DND-41 (cell line): ENCODE data around the gene SZRD1.

ENCODE experiments used
- ATAC-seq: fragments of 200-7000 bp; cut with Tn5 transposase; 3 replicates; pipeline ENCODE4 v1.9.1; 2021; ENCODE audit warnings: low read depth; ENCODE audit not compliant: insufficient read depth
- DNase-seq: peaks from one replicate; pipeline ENCODE4 v3.0.0-alpha.2; 2020
- H2AFZ ChIP-seq: 2 replicates; pipeline ENCODE4 v1.6.0; 2012; ENCODE audit warnings: low read depth, low read length
- H3K27ac ChIP-seq: 2 replicates; pipeline ENCODE4 v1.5.1; 2012; ENCODE audit warnings: low read length, inconsistent platforms
- H3K27me3 ChIP-seq: fragments of 200-600 bp; sonication (generic); 2 replicates; pipeline ENCODE4 v1.6.0; 2012; ENCODE audit warnings: low read length, mild to moderate bottlenecking, inconsistent platforms; ENCODE audit not compliant: insufficient read depth, poor library complexity
- H3K36me3 ChIP-seq: 2 replicates; pipeline ENCODE4 v1.5.1; 2012; ENCODE audit warnings: low read length, inconsistent platforms; ENCODE audit not compliant: insufficient read depth
- H3K4me1 ChIP-seq: 2 replicates; pipeline ENCODE4 v1.5.1; 2012; ENCODE audit warnings: mild to moderate bottlenecking, low read length; ENCODE audit not compliant: insufficient read depth
- H3K4me2 ChIP-seq: 2 replicates; pipeline ENCODE4 v1.6.0; 2012; ENCODE audit warnings: mild to moderate bottlenecking, moderate library complexity, low read length, inconsistent platforms; ENCODE audit not compliant: insufficient read depth
- H3K4me3 ChIP-seq, 2 experiments: fragments of 200-600 bp in 1 of 2; shearing (Covaris generic) in 1 of 2; 2 replicates each; pipeline ENCODE4 v1.5.1; 2012 to 2016; ENCODE audit warnings: inconsistent platforms in 2 of 2, low read length in 2 of 2, mild to moderate bottlenecking in 2 of 2, low read depth in 1 of 2, moderate library complexity in 1 of 2
- H3K79me2 ChIP-seq: 2 replicates; pipeline ENCODE4 v1.6.0; 2012; ENCODE audit warnings: low read length, inconsistent platforms; ENCODE audit not compliant: insufficient read depth
- H3K9ac ChIP-seq: 2 replicates; pipeline ENCODE4 v1.6.0; 2012; ENCODE audit warnings: low read depth, mild to moderate bottlenecking, inconsistent platforms, low read length, moderate library complexity
- H3K9me3 ChIP-seq: 2 replicates; pipeline ENCODE4 v1.5.1; 2012; ENCODE audit warnings: low read length, moderate library complexity, mild to moderate bottlenecking, inconsistent platforms; ENCODE audit not compliant: insufficient read depth, severe bottlenecking
- H4K20me1 ChIP-seq: 2 replicates; pipeline ENCODE4 v1.6.0; 2012; ENCODE audit warnings: low read length; ENCODE audit not compliant: insufficient read depth
- EZH2 ChIP-seq: IDR thresholded peaks from 3 replicates; pipeline ENCODE4 v1.6.1; 2012; ENCODE audit warnings: borderline replicate concordance, low read depth, mild to moderate bottlenecking, moderate library complexity, low read length, inconsistent platforms; ENCODE audit not compliant: severe bottlenecking
- TF ChIP-seq, protein P1 (sequence below): IDR thresholded peaks from 2 replicates; pipeline ENCODE4 v1.5.1; 2012; ENCODE audit warnings: borderline replicate concordance, low read length, moderate library complexity, mild to moderate bottlenecking; ENCODE audit not compliant: poor library complexity, severe bottlenecking; ENCODE audit errors: extremely low read depth

Gene SZRD1

DNA sequence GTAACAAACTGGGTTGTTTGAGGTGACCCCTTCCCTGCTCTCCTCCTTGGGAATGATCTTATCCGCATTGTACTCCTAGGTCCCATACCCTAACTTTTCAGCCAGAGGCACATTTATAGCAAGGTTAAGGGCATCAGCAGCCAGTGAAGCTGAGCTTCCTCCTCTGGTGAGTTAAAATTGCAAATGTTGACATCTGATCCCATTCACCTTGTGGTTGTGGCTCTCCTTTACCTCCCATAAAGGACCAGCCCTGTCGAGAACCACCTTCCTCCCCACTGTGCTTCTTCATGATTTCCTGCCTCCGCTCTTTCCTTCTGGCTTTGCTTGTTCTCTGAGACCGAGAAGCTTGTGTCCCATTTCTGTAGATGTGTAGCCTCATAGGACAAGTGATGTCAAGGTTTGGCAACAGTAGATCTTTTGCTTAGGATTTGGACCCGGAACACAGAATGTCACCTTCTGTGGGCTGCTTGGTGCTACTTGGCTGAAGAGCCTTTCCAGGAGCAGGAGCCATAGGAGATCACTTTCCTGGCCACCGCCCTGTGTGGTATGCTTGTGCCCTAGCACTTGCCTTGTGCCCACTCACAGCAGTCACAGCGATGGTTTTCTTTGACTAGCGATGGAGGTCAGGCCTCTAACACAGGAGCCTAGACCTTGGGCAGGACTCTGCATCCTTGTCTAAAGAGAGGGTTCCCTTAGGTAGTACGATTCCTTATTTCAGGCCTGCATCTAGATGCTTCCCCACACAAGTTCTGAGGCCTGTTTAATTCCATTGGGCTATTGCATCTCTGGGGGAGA, 18.8 kb downstream of the SZRD1 start:
- H3K4me2 ChIP-seq, result no peak overlapping the region
- no peak for DNase-seq
- no peak for TF ChIP-seq EZH2
- TF ChIP-seq, protein P1, sequence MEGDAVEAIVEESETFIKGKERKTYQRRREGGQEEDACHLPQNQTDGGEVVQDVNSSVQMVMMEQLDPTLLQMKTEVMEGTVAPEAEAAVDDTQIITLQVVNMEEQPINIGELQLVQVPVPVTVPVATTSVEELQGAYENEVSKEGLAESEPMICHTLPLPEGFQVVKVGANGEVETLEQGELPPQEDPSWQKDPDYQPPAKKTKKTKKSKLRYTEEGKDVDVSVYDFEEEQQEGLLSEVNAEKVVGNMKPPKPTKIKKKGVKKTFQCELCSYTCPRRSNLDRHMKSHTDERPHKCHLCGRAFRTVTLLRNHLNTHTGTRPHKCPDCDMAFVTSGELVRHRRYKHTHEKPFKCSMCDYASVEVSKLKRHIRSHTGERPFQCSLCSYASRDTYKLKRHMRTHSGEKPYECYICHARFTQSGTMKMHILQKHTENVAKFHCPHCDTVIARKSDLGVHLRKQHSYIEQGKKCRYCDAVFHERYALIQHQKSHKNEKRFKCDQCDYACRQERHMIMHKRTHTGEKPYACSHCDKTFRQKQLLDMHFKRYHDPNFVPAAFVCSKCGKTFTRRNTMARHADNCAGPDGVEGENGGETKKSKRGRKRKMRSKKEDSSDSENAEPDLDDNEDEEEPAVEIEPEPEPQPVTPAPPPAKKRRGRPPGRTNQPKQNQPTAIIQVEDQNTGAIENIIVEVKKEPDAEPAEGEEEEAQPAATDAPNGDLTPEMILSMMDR, result no peak
- ATAC-seq, result no peak
- no peak overlapping the region for H3K27ac ChIP-seq
- H3K4me1 ChIP-seq, result peaks cover 6% of the 10 kb centered on the region
- no peaks in the 10 kb centered on the region for H3K9me3 ChIP-seq
- no peak overlapping the region for H3K9ac ChIP-seq
- no peak overlapping the region for H2AFZ ChIP-seq
- H3K36me3 ChIP-seq, result peaks cover 21% of the 10 kb centered on the region
- H4K20me1 ChIP-seq, result peaks cover 87% of the 10 kb centered on the region
- H3K27me3 ChIP-seq, result no peaks in the 10 kb centered on the region
- no peak overlapping the region for H3K4me3 ChIP-seq
- H3K79me2 ChIP-seq, result peaks cover 95% of the 10 kb centered on the region

DNA sequence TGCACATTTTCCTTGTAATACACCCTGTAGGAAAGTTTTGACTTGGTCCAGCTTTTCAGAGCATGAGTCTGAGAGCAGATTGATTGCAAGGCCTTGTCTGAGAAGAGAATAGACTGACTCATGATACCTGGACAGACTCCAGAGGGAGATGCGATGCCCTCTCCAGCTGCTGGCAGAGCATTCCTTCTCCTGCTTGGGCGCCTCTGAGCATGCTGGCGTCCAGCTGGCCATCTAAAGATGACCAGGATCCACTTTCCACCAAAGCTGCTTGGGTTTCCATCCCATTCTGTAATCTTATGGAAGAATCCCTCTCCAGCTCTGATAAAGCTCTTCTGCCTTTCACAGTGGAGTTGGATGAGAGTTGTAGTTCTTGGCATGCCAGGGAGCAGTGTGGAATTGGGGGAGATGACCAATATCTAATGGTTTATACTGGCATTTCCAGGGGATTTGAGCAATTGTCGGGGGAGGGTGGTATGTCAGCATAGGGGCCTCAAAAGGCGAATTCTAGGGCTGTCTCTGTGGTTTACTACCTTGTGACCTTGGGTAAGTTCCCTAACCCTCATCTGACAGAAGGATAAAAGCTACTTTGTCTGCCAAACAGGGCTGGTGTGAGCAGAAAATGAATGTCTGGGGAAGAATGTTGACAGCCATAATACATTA, 19.5 kb downstream of the SZRD1 start:
- Histone ChIP-seq H3K4me2 (no peak overlapping the region), H3K79me2 (peaks cover 95% of the 10 kb centered on the region), H3K27ac (no peak overlapping the region), H3K4me1 (peaks cover 6% of the 10 kb centered on the region), H3K27me3 (no peaks in the 10 kb centered on the region), H3K4me3 (no peak overlapping the region), H3K9ac (no peak overlapping the region), H3K36me3 (peaks cover 21% of the 10 kb centered on the region), H3K9me3 (no peaks in the 10 kb centered on the region), H2AFZ (no peak overlapping the region), H4K20me1 (peaks cover 88% of the 10 kb centered on the region)
- no peak for DNase-seq
- TF ChIP-seq EZH2, result no peak
- TF ChIP-seq, protein P1, result no peak
- peak; percentile 39; the same call in 1 of the 3 replicates for ATAC-seq

DNA sequence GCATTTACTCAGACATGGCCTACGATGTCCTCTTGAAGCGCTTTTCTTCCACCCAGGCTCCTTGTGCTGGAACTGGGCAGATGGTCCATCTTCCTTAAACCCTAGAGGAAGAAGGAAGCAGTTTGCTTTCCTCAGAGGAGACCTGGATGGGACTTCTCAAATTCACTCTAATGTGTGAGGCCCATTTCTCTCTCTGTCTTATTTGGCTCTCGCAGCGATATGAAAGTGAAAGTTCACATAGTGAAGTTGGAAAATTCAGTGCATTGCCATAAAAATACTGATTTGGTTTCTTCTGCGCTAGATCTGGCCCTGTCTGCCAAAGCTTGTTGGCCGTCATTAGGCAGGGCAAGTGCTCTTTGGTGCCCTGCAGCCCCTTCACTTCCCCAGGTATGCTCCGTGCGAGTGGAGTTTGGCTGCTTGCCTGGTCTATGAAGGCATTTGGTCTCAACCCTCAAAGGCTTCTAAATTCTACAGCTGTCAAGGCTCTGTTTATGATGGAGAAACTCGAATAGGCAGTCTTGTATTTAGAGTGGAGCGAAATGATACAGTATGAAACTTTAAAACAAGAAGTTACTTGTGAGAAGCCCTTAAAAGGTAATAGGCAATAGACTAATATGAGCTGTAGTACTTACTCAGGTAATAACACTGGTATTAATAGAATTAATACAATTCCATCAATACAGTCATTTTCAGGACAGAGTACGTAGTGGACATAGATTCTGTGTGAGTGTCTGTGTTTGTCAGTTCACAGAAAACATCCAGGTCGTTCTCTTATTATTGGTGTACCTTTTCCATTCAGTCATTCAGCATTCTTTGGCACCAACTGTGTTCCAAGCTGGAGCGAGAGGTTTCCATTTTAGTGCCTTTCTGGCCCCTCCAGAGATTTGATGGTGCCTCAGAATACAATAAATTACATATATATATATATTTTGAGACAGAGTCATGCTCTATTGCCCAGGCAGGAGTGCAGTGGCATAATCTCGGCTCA, 20.5 kb downstream of the SZRD1 start:
- no peak for DNase-seq
- H3K4me2 ChIP-seq, result no peak overlapping the region
- no peak for TF ChIP-seq EZH2
- TF ChIP-seq, protein P1, result no peak
- H3K27me3 ChIP-seq, result no peaks in the 10 kb centered on the region
- H2AFZ ChIP-seq, result no peak overlapping the region
- ATAC-seq, result no peak
- H3K4me1 ChIP-seq, result peaks cover 6% of the 10 kb centered on the region
- peaks cover 95% of the 10 kb centered on the region for H3K79me2 ChIP-seq
- H3K9me3 ChIP-seq, result no peaks in the 10 kb centered on the region
- no peak overlapping the region for H3K9ac ChIP-seq
- H3K27ac ChIP-seq, result no peak overlapping the region
- peaks cover 88% of the 10 kb centered on the region for H4K20me1 ChIP-seq
- no peak overlapping the region for H3K4me3 ChIP-seq
- peaks cover 27% of the 10 kb centered on the region for H3K36me3 ChIP-seq
